Stimulated activated naive CD8-positive, alpha-beta T cell treated with anti-CD3 and anti-CD28 coated beads, Interleukin-15, Interleukin-2, amounts not matched to agents 100 ng/mL and 50 ng/mL, for 24 hours (primary cell): ENCODE measurements around the gene TRIM36.

Experiments
- H3K27ac Mint-ChIP-seq: one replicate; pipeline ENCODE4 v1.8.0; 2021; ENCODE audit warnings: mild to moderate bottlenecking, mixed read lengths
- H3K27me3 Mint-ChIP-seq: one replicate; pipeline ENCODE4 v1.8.0; 2021; ENCODE audit warnings: mixed read lengths
- H3K36me3 Mint-ChIP-seq: one replicate; pipeline ENCODE4 v1.8.0; 2021; ENCODE audit warnings: low read depth, mixed read lengths
- H3K4me1 Mint-ChIP-seq: one replicate; pipeline ENCODE4 v1.8.0; 2021; ENCODE audit warnings: low read depth, mixed read lengths
- H3K4me3 Mint-ChIP-seq: one replicate; pipeline ENCODE4 v1.8.0; 2021; ENCODE audit warnings: mild to moderate bottlenecking, mixed read lengths
- H3K9me3 Mint-ChIP-seq: one replicate; pipeline ENCODE4 v1.8.0; 2021; ENCODE audit warnings: mixed read lengths

Gene TRIM36

DNA sequence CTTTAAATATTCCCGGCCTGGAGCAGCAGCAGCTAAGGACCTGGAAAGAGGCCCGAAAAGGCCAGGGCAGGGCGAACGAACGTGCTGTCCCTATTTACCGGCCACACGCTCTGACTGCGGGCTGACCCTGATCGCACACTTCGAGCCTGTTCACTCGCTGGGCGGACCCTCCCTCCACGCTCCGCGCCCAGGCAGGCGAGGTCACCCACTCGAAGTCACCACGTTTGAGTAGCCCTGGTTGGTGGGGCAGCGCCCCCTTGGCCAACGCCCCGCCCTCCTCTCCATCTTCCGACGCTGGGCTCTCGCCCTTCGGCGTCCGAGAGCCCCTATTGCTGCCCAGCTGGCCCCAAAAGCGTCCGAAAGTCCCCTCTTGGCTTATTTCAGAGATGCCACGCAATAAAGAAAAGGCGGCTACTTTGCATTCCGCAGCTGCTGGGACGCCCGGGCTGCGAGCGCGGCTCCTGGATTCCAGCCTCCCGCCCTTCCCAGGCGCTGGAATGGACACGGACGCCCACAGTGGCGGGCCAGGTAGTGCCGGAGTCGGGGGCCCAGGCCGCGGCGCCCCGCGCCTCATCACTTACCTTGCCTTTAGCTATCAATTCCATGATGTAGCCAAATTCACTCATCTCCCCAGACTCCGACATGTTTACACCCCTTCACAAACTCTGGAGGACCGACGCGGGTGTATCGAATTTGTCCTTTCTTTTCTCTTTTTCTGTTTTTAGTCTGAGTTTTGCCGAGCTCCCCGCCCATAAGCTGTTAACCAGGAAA is 9.9 kb upstream of the TRIM36 start:
- H3K9me3 Mint-ChIP-seq, result no peaks in the 10 kb centered on the region
- H3K27me3 Mint-ChIP-seq, result peaks cover 89% of the 10 kb centered on the region
- H3K4me3 Mint-ChIP-seq, result peak overlapping the region; percentile 83
- no peak overlapping the region for H3K27ac Mint-ChIP-seq
- H3K4me1 Mint-ChIP-seq, result peaks cover 6% of the 10 kb centered on the region
- no peaks in the 10 kb centered on the region for H3K36me3 Mint-ChIP-seq

DNA sequence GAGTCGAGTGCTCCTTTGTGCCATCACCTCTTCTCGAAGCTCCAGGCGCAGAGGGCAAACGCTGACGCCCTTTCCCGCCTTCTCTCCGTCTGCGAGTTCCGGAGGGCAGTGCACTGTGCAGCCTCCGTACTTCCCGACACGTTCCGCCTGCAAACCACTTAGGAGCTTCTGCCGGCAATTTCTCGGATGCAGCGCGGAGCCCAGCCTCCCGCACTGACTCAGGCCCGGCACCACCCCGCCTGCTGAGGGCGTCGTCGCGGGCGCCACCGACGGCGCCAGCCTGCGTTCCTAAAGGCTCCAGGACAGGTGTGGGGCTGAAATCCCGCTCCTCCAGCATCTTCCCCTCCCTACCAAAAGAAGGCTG is 9.3 kb upstream of the TRIM36 start:
- H3K27me3 Mint-ChIP-seq, result peaks cover 88% of the 10 kb centered on the region
- H3K4me3 Mint-ChIP-seq, result no peak overlapping the region
- no peak overlapping the region for H3K27ac Mint-ChIP-seq
- no peaks in the 10 kb centered on the region for H3K9me3 Mint-ChIP-seq
- no peaks in the 10 kb centered on the region for H3K36me3 Mint-ChIP-seq
- peaks cover 5% of the 10 kb centered on the region for H3K4me1 Mint-ChIP-seq

DNA sequence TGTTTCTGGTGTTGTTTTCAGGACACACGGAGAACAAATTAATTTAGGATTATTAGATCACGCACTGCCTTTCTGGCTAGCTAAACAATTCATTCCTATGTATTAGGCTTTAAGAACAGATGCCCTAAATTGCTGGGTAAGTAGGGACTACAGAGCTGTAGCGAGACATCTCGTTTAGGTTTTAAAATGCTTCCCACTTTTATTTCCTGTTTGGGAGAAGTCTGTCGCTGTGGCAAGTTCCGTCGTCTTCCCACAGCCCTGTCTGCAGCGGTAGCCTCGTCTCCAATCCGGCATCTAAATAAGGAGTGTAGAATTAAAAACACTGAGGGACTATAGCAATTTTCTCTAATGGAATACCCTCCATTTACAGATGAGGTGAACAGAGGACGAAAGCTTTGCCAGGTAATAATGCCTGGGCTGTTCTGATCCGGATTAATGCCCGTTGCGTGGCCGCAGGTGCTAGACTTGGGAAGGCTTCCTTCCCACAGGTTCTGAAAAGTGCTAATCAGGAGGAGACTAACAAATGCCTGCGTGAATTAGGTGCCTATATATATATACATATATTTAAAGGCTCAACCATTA is 1.3 kb upstream of the TRIM36 start:
- Mint-ChIP-seq H3K27ac (no peak overlapping the region), H3K9me3 (peaks cover 10% of the 10 kb centered on the region), H3K4me1 (peaks cover 8% of the 10 kb centered on the region), H3K4me3 (peak overlapping the region; percentile 84), H3K36me3 (peaks cover 5% of the 10 kb centered on the region), H3K27me3 (peaks cover 70% of the 10 kb centered on the region)

DNA sequence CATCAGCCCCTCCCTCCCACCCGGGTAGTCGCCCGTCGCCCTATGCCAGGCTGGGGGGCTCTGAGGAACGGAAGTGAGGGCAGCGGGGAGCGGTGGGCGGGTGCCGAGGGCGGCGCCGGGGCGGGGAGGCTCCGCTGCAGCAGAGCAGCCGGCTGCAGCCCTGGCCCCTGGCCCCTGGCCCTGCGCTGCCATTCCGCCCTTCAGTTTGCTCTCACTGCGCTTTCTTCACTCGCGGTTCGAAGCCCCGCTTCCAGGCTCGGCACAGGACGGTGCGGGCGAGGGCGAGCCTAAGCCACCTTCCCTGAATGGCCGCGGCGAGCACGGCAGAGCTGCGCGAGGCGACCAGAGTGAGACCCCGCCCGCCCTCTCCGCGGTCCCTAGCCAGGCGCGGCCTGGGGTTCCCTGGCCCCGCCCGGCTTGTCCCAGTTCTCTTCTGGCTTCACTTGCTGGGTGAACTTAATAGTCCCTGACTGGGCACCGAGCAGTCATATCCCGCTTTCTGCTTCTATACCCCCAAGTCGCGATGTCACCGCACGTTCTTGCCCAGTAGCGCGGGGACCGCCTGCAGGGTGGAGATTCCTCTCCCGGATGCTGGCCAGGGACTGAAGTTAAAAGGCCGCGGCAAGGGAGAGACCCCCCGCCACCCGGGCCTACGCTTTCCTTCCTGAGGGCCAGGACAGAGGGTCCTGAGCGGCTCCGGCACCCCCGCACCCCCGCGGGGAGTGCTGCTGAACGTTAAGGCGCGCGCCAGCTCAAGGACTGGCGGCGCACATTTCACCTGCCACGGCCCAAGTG is 623 bp upstream of the TRIM36 start:
- Mint-ChIP-seq H3K27me3 (peaks cover 70% of the 10 kb centered on the region), H3K36me3 (peaks cover 5% of the 10 kb centered on the region), H3K4me1 (peaks cover 8% of the 10 kb centered on the region), H3K9me3 (peaks cover 10% of the 10 kb centered on the region), H3K4me3 (peak overlapping the region; percentile 84), H3K27ac (no peak overlapping the region)

DNA sequence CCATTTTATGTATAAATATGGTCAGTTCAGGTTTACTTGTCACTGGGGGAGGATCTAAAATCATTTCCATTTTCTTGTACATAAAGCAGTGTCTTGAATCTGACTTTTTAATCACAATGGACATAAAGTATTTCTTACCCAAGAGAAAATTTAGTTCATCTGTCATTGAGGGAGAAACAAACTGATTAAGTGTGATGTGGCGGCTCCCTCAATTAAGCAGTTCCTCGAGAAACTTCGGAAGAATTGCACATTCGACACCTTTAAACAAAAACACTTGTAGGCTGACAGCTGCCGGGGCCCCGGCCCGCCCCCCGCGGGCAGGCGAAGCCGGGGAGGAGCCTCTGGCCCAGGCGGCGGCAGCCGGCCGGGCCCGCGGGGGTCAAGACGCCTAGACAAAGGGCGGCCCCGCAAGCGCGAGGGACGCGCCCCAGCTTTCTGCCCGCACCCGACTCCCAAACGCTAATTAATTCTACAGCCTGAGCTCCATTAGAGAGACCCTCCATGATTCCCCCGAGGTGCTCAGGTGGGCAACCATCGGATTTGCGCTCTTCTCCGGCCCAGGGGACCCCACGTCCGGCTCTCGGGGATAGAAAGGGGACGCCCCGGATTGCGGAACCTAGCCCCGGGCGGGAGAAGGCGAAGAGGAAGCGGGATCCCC is 750 bp downstream of the TRIM36 start:
- Mint-ChIP-seq H3K4me1 (peaks cover 8% of the 10 kb centered on the region), H3K36me3 (peaks cover 5% of the 10 kb centered on the region), H3K27ac (no peak overlapping the region), H3K9me3 (peaks cover 10% of the 10 kb centered on the region), H3K27me3 (peaks cover 67% of the 10 kb centered on the region), H3K4me3 (peak overlapping the region; percentile 84)

DNA sequence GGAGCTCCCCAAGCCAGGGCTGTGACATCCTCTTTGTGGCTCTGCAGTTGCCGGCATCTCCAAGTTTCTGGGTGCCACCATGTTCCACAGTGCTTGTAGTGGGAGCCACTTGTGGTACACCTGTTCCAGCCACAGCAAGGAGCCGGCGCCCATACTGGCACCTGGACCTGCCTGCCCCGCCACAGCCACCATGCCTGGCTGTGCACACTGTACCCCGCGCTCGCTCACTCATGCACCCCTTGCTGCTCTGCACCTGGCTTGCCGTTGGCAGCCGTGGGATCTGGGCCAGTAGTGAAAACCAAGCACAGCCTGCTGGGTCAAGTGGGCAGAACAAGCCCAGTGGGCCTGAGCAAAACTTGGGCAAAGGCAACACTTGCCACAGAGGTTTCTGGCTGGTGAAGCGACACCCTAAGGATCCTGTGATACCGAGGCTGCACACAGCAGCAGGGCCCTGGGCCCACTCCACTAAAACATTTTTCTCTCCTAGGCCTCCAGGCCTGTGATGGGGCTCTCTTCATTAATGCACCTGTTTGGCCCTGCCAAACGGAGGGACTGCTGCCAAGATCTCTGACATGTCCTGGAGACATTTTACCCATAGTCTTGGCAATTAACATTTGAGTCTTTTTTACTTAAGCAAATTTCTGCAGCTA is 2.8 kb downstream of the TRIM36 start:
- Mint-ChIP-seq H3K27me3 (peaks cover 64% of the 10 kb centered on the region), H3K4me1 (peaks cover 8% of the 10 kb centered on the region), H3K27ac (no peak overlapping the region), H3K36me3 (peaks cover 5% of the 10 kb centered on the region), H3K9me3 (peaks cover 10% of the 10 kb centered on the region), H3K4me3 (no peak overlapping the region)

DNA sequence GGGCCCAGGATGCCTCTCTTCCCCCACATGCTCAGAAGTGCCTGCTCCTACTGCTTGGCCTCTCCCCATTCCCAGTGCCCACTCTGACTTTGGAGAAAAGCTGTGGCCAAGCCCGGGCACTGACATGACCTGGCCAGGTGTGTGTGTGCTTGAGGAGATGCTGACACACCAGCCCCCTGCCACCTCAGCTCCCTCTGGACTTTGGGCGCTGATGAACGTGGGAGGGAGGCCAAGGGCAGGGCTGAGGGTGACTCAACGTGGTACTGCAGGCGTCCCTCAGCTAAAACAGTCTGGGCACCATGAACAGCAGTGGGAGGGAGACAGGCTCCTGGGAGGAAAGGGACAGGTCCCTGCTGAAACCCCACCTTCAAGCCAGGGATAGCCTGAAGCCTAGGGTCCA is 3.9 kb downstream of the TRIM36 start:
- Mint-ChIP-seq H3K36me3 (peaks cover 5% of the 10 kb centered on the region), H3K9me3 (peaks cover 10% of the 10 kb centered on the region), H3K4me3 (no peak overlapping the region), H3K27me3 (peaks cover 63% of the 10 kb centered on the region), H3K27ac (no peak overlapping the region), H3K4me1 (peaks cover 3% of the 10 kb centered on the region)

DNA sequence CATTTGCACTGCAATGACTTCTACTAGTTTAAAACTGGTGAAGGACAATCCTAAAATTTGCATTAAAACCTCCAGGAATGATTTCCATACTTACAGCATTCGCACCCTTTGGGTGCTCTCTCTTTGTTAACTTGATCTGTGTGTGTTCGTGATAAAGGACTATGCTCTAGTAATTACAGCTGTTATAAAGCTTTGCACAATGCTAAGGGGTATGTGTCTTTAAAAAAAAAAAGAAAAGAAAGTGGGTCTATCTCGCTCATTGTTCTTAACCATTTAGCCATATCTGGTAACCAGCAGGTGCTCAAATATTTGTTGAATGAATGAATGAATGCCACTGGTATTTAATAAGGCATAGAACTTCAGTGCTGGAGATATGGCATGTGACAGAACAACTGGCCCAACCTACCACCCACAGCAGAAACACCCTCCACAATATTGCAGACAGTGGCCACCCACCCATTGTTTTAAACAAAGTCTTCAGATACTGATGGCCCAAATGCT is 8.7 kb downstream of the TRIM36 start:
- no peaks in the 10 kb centered on the region for H3K36me3 Mint-ChIP-seq
- no peaks in the 10 kb centered on the region for H3K4me1 Mint-ChIP-seq
- peaks cover 66% of the 10 kb centered on the region for H3K27me3 Mint-ChIP-seq
- no peak overlapping the region for H3K27ac Mint-ChIP-seq
- no peaks in the 10 kb centered on the region for H3K9me3 Mint-ChIP-seq
- no peak overlapping the region for H3K4me3 Mint-ChIP-seq

DNA sequence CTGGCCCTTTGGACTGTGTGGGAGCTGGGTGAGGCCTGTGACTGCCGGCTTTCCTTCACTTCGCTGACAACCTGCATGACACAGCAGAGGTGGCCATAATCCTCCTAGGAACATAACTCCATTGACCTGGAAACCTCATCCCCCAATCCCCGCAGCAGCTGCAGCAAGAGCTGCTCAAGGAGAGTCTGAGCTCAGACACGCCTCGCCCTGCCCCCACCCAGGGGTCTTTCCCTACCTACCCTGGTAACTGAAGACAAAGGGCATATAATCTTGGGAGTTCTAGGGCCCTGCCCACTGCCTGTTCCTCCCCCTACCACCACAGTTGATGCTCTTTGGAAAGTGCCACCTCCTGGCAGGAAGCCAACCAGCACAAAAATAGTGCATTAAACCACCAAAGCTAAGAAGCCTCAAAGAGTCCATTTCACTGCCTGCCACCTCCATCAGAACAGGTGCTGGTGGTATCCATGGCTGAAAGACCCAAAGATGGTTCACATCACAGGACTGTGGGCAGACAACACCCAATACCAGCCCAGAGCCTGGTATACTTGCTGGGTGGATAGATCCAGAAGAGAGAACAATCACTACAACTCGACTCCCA is 18.4 kb downstream of the TRIM36 start:
- Mint-ChIP-seq H3K36me3 (peaks cover 7% of the 10 kb centered on the region), H3K27me3 (peaks cover 45% of the 10 kb centered on the region), H3K4me3 (no peak overlapping the region), H3K4me1 (no peaks in the 10 kb centered on the region), H3K9me3 (peaks cover 22% of the 10 kb centered on the region), H3K27ac (no peak overlapping the region)

DNA sequence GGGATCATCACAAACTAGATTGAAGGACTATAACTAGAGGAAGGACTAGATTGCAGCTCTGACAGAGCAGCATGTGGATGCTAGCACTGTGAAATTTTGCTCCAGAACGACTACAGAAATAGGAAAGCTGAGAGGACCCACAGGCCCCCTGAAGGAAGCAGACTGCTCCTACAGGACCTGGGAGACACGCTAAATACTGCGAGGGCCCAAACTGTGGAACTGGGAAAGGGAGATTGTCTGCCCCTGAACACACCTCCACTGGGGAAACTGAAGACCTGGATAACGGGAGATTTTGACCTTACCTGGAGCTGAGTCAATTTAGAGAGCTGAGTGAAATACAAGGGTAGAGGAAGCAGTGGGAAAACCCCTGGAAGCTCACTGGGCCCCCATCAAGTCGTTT is 19.2 kb downstream of the TRIM36 start:
- Mint-ChIP-seq H3K36me3 (peaks cover 7% of the 10 kb centered on the region), H3K4me3 (no peak overlapping the region), H3K27me3 (peaks cover 37% of the 10 kb centered on the region), H3K4me1 (no peaks in the 10 kb centered on the region), H3K27ac (no peak overlapping the region), H3K9me3 (peaks cover 22% of the 10 kb centered on the region)

DNA sequence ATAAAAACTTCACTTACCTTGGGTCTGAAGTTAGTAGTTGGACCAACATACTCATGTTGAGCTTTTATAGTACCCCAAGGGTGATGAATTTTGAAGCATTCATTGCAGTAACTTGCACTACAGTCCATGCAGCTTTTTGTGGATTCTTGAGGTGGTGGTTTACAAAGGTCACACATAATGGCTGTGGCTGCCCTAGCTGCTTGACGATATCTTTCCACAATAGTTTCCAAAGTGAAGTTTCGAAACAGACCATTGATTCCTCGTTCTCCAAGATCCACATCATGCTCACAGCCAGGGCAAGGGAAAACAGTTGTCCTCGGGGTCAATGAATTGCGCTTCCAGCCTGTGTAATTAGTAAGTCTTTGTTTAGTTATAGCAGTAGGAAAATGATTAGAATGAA is 22.7 kb downstream of the TRIM36 start:
- Mint-ChIP-seq H3K4me3 (no peak overlapping the region), H3K27me3 (peaks cover 19% of the 10 kb centered on the region), H3K27ac (no peak overlapping the region), H3K4me1 (no peaks in the 10 kb centered on the region), H3K36me3 (peaks cover 4% of the 10 kb centered on the region), H3K9me3 (peaks cover 7% of the 10 kb centered on the region)

DNA sequence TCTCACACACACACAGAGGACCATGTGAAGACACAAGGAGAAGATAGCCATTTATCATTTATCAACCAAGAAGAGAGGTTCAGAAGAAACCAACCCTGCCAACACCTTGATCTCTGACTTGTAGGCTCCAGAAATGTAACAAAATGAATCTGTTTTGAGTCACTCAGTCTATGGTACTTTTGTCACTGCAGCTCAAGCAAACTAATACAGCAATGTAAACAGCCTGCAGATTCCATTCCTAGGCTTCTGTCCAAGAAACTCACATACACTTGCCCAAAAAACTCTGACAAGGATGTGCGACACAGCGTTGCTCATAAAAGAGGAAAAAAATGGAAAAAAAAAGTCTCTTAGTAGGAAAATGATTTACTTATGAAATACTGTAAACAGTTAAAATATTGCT is 33.4 kb downstream of the TRIM36 start:
- H3K4me3 Mint-ChIP-seq, result no peak overlapping the region
- peaks cover 26% of the 10 kb centered on the region for H3K27me3 Mint-ChIP-seq
- H3K27ac Mint-ChIP-seq, result no peak overlapping the region
- no peaks in the 10 kb centered on the region for H3K36me3 Mint-ChIP-seq
- no peaks in the 10 kb centered on the region for H3K4me1 Mint-ChIP-seq
- no peaks in the 10 kb centered on the region for H3K9me3 Mint-ChIP-seq

DNA sequence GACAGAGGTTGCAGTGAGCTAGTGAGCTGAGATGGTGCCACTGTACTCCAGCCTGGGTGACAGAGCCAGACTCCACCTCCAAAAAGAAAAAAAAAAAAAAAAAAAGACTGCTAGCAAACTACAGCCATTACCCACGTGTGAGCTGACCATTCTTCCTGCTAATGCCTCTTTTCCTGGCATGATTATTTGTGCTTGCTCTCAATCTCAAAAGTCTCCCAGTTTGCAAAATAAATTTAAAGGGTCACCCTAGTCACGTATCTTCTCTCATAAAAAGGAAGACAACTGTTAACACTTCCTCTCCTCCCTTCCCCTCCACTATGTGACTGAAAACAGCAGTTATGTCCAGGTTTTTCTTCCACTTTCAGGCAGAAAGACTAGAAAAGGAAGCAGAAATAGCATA is 37.2 kb downstream of the TRIM36 start:
- no peaks in the 10 kb centered on the region for H3K4me1 Mint-ChIP-seq
- H3K9me3 Mint-ChIP-seq, result no peaks in the 10 kb centered on the region
- H3K36me3 Mint-ChIP-seq, result no peaks in the 10 kb centered on the region
- peaks cover 21% of the 10 kb centered on the region for H3K27me3 Mint-ChIP-seq
- no peak overlapping the region for H3K27ac Mint-ChIP-seq
- no peak overlapping the region for H3K4me3 Mint-ChIP-seq

DNA sequence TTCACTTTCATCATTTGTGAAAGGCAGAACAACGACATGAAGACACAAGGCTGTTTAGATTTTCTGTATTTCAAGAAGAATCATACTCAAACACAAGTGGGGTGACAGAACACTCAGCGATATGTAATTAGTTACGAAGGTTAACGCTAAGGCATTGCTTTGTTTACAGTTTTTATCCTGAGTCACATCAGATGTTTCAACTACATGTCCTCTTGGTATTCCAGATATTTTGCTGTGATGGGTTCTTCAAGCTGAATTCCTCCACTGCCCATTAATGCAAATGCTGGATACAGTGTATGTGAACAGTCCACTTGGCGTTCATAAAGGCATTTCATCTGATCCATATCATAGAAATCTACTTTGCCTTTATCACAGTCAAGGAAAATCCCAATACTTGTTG is 43.4 kb downstream of the TRIM36 start:
- Mint-ChIP-seq H3K36me3 (no peaks in the 10 kb centered on the region), H3K27ac (no peak overlapping the region), H3K9me3 (no peaks in the 10 kb centered on the region), H3K4me1 (no peaks in the 10 kb centered on the region), H3K27me3 (peaks cover 12% of the 10 kb centered on the region), H3K4me3 (no peak overlapping the region)
